HG02973 (cell line): ENCODE measurements around the gene ANXA1.

Source experiments
- ATAC-seq: cut with Tn5 transposase; IDR thresholded peaks from one replicate; pipeline ENCODE4 v1.9.1; 2021; ENCODE audit warnings: moderate library complexity; ENCODE audit not compliant: unreplicated experiment

ANXA1 gene

DNA sequence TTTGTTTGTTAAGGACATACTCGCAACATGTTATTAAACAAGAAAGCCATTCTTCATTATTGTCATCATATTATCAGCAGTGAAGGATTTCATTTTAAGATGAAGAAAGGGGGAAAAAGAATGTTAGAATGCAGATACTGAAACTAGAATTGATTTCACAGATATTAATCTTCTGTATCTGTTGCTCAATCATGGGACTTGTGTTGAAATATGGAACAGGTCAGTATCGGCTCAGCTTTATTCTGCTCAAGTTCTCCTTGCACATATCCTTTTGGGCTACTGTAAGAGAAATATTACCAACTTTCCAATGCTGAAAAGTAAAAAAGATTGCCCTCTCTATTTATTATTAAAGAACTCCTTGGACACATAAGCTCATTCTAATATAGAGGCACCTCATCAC, 13.8 kb upstream of the ANXA1 start:
- no peak for ATAC-seq

DNA sequence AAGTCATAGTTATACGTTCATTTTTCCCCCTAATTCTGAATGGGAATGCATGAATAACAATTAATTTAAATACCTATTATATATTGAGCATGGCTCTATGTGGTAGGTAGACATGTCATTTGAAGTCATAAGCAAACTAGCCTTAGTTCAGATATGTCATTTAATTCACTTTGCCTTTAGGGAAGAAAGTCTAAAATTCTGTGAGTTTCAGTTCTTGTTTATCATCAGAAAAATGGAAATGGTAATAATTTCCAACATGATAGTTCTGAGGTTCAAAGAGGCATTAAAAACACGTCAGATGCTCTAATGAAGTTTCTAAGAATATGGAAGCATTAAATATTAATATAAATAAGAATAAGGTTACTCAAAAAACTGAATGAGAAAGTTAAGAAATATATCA, 13.1 kb upstream of the ANXA1 start:
- no peak for ATAC-seq

DNA sequence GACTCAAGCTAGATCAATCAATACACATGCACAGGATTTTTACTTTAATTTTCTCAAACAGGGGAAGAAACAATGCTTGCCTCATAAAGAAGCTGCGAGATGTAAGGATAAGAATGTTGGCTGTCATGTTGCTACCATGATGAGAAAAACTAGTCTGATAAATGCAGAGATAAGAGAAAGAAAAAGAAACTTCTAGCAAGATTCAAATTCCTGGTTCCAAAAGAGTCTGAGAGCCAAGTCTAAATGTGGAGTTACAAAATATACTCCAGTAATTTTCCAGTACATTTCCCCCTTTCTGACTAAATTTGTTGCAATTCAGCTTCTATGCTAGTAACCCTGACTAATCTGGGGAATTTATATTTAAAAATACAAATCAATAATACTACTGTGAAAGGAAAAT, 10.4 kb upstream of the ANXA1 start:
- no peak for ATAC-seq

DNA sequence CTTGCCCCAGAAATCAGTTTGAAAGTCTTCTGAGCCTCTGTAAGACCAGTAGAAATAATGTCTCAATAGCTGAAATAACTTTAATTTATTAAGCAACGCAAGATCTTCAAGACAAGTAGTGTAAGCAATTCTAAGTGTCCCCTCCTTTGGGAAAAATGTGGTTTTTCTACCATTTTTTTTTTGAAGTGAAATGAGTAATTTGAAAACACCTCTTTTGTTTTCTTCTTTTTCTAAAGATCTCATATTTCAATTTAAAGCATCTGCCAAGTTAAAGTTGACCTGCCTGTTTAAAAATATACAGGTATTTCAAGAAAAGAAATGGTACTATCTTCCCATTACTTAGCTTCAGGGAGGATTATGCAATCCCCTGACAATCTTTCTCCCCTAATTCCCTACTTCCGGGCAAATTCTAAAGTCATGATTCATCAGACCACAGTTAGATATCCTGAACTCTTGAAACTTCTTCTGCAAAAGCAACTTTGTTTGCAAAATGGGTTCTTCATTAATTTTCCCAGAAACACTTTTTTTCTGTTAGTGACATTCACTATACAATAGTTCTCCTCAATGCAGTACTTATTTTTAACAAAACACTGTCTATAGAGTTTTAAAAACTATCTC, 7.8 kb upstream of the ANXA1 start:
- no peak for ATAC-seq

- ATAC-seq = no peak
Observed at GRCh38 chr9:73146111-73146815, 5.4 kb upstream of the ANXA1 start.

DNA sequence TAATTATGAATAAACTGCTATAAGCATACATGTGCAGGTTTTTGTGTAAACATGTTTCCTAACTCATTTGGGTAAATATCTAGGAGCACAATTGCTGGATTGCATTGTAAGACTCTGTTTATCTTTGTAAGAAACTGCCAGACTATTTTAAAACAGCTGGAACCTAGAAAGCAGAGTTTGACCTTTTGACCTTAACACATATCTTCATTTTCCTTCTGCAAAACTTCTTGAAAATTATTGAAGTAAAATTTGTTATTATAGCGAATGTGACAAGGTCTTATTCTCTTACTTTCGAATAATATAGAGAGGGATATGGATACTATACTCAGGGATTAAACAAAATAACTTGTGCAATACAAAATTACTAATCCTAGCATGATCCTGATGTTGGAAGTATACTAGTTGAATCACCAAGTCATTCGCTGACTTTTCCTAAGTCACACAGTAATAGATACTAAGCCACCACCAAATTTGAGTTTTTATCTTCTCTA, 3.2 kb upstream of the ANXA1 start:
- ATAC-seq = no peak

GRCh38 chr9:73149371-73150067, 2.1 kb upstream of the ANXA1 start:
- ATAC-seq = peak; percentile 78

GRCh38 chr9:73152543-73152844, 829 bp downstream of the ANXA1 start:
- ATAC-seq = no peak

DNA sequence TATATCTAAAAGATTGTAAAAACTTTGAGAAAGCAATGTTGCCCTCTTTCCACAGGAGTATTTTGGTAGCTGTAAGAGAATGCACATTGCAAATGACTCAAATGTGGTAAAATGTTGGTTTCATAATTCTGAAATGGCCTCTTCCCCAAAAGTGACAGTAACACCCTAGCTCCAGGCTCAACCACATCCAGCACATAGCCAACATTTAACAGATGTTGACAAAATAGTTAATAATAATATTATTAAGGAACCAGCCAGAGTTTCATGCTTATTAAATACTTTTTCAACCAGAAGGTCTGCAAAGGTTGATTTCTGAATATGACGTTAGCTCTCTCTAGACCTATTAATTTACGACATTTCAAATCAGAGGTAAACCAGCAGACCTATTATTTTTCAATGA, 1.3 kb downstream of the ANXA1 start:
- ATAC-seq = peak; percentile 75

DNA sequence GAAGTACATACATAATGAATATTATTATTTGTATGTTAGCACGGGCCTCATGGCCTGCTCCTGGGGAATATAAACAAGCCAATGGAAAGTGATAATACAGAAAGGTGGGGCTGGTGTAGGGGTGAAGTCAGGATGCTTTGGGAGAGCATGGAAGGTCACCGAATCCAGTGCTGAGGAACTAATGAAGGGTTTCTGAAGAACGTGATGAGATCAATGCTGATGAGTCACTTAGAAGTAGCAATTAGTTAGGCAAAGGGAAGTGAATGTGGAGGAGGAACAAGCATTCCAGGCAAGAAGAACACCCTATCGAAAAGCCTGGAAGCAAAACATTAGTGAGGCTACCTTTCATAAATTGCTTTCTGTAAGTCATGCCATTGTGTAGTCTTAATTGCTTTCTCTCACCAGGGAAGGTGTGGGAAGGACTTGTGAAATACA, 2.1 kb downstream of the ANXA1 start:
- no peak for ATAC-seq

DNA sequence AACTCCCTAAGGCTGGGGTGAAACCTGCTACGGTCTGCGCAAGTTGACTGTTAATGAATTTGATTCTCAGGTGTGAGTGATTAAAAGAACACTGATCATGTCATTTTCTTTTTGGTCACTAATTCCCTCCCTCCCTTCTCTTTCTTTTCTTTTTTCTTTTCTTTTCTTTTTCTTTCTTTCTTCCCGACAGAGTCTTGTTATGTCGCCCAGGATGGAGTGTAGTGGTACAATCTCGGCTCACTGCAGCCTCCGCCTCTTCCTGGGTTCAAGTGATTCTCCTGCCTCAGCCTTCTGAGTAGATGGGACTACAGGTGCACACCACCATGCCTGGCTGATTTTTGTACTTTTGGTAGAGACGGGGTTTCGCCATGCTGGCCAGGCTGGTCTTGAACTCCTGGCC, 2.6 kb downstream of the ANXA1 start:
- no peak for ATAC-seq

- ATAC-seq = no peak
Observed at GRCh38 chr9:73154722-73155121, 3.1 kb downstream of the ANXA1 start.

DNA sequence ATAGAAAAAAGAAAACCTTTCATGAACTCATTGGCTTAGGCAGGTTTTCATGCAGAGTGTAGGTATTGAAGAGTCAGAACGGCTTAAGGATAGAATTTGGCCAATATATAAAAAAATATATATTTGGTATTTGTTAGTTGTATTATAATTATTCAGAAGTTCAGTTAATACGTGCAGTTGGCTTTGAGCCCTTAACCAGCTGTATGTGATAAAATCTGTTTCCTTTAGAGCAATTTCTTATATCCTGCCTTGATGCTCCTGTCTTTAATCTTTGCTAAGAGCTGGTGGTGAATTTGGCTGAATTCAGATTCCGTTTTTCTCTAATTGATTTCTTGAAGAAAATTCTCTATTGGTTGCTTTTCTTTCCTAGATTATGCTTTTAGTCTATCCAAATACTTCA, 3.7 kb downstream of the ANXA1 start:
- ATAC-seq = no peak

DNA sequence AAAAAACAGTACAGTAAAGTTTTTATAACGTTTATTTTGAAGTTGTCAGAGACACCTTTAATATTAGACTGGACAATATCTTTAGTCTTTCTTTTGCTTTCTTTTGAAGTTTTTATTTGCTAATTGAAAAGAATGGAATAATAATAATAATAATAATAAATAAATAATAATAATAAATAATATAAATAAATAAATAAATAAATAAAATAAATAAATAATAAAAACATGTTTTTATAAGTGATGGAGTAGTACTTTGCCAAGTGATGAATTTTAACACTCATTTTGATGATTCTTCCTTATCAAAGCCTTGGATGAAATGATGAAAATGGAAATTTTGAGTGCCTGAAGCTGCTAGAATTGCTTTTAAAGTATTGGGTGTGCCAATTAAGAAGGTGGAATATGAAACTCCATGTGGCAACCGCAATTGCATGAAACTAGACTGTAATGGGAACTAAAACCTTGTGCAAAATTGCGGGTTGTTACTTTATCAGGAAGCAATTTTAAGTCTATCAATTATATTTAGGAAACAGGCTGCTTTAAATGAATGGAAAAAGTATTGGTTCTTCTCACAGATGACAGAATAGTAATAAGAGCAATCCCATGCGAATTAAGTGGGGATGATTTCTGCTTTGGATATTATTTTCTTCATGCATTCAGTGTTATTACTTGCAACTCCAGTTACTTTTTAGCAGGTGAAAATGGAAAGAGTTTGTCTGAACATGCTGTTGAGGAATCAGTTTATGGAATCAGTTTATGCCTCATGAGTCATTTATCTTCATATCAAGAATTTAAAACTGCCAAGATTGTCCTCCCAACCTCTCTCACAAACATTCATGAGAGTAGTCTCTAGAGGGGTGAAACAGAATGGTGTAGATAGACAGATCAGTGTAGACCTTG, 4.6 kb downstream of the ANXA1 start:
- ATAC-seq = no peak

GRCh38 chr9:73156865-73157187, 5.2 kb downstream of the ANXA1 start:
- ATAC-seq = no peak

GRCh38 chr9:73157811-73158210, 6.1 kb downstream of the ANXA1 start:
- no peak for ATAC-seq

DNA sequence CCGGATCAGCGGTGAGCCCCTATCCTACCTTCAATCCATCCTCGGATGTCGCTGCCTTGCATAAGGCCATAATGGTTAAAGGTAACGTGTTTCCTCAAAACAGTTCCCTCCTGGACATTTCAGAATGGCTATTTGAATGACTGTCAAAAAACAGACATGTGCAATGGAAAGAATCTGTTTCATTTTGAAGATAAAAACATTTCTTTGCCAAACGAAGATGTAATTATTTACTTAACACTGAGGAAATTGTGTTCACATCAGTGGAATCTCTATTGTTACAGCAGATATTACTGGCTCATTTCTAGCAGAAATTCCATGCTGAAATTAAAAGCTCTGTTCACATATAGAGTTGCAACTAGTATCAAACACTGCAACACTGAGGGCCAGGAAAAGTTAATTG, 7.1 kb downstream of the ANXA1 start:
- ATAC-seq = no peak

DNA sequence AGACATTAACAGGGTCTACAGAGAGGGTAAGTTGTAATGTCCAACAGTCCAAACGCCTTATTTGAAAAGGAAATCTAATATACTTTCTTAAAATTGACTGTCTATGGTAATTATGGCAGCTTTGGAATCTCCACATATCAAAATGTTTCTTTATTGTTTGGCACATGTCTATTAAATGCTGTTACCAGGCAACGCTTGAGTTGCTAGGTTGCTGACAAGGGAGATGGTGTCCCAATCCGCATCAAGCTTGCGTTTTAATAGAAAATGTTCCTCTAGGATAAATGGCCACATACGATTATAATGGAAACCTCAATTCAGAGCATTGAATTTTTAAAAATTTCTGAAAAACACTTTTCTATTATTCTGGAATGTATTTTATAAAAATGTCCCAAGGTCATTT, 9.2 kb downstream of the ANXA1 start:
- ATAC-seq = no peak

GRCh38 chr9:73162987-73163768, 11.5 kb downstream of the ANXA1 start:
- ATAC-seq = no peak

DNA sequence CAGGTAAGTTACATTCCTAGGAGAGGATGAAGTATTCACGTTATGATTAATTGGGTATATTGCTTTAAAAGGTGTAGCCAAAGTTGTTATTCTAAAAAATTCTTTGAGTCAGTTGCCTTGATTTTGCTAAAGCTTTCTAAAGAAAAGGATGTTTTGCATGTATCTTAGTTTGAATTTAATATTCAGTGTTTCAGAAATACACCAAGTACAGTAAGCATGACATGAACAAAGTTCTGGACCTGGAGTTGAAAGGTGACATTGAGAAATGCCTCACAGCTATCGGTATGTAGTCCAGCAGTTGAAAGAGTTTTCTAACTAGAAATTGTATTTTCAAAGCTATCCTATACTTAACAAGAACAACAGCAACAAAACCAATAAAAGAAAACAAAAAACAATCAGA, 14.2 kb downstream of the ANXA1 start:
- no peak for ATAC-seq

GRCh38 chr9:73166468-73166867, 14.8 kb downstream of the ANXA1 start:
- ATAC-seq = no peak
